Measurements from ENCODE around the gene NHLRC4. TPM values are rescaled to one million over a fixed set of nuclear protein-coding genes. Genes with fewer than 3 reads are reported as not detected.

Gene NHLRC4, protein sequence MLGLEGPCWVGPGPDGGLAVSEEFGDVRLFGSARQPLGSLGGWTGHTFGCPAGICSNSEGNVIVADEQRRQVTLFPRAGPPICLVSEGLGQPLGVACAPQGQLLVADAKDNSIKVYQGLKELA
- polyA plus RNA-seq (2012; ENCODE audit: low read depth, missing spikeins), result 0.85 TPM

DNA sequence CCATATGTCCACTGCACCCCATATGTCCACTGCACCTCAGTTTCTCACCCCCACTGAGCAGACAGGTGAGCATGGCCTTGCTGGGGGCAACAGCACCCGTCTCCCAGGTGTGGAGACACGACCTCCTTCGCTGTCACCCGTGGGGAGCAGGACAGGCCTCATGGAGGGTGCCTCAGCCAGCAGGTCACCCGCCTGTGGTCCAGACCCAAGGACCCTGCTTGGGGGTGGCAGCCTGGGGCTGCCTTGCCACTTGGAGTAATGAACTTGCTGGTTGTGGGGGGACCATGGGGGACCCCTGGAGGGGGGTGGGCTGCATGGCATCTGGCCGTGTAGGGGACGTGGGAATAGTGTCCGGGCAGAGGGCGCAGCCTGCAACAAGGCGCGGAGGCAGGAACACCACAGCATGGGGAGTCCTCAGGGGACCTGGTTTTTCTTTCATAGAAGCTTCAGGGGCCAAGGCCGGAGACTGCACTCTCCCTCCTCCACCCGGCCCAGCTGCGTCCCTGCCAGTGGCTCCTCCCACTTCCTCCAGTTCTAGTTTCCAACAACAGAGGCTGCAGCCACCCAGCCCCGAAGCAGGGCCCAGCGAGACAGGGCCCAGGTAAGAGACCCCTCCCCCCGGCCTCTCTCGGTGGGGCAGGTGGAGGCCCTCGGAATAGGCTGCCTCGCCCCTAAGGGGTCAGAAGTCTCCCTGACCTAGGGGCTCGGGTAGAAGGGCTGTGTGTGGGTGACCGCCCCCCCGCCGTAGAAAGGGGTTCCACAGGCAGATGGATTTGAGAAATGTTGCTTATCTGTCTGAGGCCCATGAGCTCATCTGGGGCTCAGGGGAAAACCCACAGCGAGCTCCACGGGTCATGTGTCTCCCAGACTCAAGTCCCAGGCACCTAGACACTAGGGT lies at the start of gene NHLRC4:
TSS of gene NHLRC4 (plus strand) at position 531 of the 898 bp plus-strand sequence. CDS start 1,043 bp downstream, outside the sequence.
- TF ChIP-seq PAX5 (IDR thresholded peaks at IDR 0.05; ENCODE audit: insufficient read depth, low read length, severe bottlenecking), result no peak
- 0 out of 2 replicates have a peak, but pooled peaks have one; percentile 16 for TF ChIP-seq POLR2A (IDR thresholded peaks at IDR 0.05; ENCODE audit: low read depth, low read length)
- no peak for TF ChIP-seq POU2F2 (IDR thresholded peaks at IDR 0.05; ENCODE audit: low read depth, low read length)
- peak; percentile 65 for TF ChIP-seq SPI1 (IDR thresholded peaks at IDR 0.05; ENCODE audit: low read depth, low read length)
- TF ChIP-seq POLR2AphosphoS5 (IDR thresholded peaks at IDR 0.05; ENCODE audit: low read depth, low read length), result no peak
- TF ChIP-seq TAF1 (IDR thresholded peaks at IDR 0.05; ENCODE audit: low read depth, low read length), result 0 out of 2 replicates have a peak, but pooled peaks have one; percentile 30
- DNase-seq (ENCODE audit: insufficient read length, low spot score) (peak; percentile 97), FAIRE-seq (peak; percentile 94)

DNA sequence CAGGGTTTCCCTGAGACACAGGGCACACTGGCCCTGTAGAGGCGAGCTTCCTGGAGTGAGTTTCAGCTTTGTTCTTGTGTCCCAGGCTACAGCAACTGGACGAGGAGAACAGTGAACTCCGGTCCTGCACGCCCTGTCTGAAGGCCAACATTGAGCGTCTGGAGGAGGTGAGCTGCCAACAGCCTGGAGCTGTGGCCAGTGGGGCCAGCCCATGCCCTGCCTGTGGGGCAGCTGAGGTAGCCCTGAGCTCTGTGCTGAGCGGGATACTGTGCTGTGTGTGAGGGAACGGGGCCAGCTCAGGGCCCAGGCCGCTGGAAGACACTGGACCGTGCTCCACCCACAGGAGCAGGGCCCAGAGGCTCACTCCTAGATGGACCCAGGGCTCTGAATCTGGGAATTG lies 47.9 kb upstream of the NHLRC4 start:
- FAIRE-seq, result no peak
- TF ChIP-seq POU2F2 (IDR thresholded peaks at IDR 0.05; ENCODE audit: low read depth, low read length) (no peak), TAF1 (IDR thresholded peaks at IDR 0.05; ENCODE audit: low read depth, low read length) (no peak), POLR2A (IDR thresholded peaks at IDR 0.05; ENCODE audit: low read depth, low read length) (no peak), POLR2AphosphoS5 (IDR thresholded peaks at IDR 0.05; ENCODE audit: low read depth, low read length) (no peak), PAX5 (IDR thresholded peaks at IDR 0.05; ENCODE audit: insufficient read depth, low read length, severe bottlenecking) (no peak), SPI1 (IDR thresholded peaks at IDR 0.05; ENCODE audit: low read depth, low read length) (no peak)
- no peak for DNase-seq (ENCODE audit: insufficient read length, low spot score)

DNA sequence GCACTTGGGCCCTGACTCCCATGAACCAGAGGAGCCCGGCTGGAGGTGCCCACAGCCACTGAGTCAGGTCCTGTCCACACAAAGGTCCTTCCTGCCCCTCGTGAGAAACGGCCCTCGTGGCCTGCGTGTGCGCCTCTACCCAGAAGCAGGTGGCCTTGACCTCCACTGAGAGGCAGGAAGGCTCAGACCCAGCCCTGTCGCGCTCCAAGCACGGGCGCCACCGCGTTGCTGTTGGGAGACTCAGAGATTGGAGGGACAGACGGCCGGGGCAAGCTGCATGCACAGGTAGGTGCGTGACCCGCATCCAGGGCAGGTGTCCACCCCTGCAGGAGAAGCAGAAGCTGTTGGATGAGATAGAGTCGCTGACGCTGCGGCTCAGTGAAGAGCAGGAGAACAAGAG lies 47.4 kb upstream of the NHLRC4 start:
- no peak for TF ChIP-seq POLR2A (IDR thresholded peaks at IDR 0.05; ENCODE audit: low read depth, low read length)
- TF ChIP-seq PAX5 (IDR thresholded peaks at IDR 0.05; ENCODE audit: insufficient read depth, low read length, severe bottlenecking), result no peak
- TF ChIP-seq POU2F2 (IDR thresholded peaks at IDR 0.05; ENCODE audit: low read depth, low read length), result no peak
- TF ChIP-seq POLR2AphosphoS5 (IDR thresholded peaks at IDR 0.05; ENCODE audit: low read depth, low read length), result no peak
- no peak for TF ChIP-seq SPI1 (IDR thresholded peaks at IDR 0.05; ENCODE audit: low read depth, low read length)
- no peak for TF ChIP-seq TAF1 (IDR thresholded peaks at IDR 0.05; ENCODE audit: low read depth, low read length)
- FAIRE-seq (no peak), DNase-seq (ENCODE audit: insufficient read length, low spot score) (no peak)

DNA sequence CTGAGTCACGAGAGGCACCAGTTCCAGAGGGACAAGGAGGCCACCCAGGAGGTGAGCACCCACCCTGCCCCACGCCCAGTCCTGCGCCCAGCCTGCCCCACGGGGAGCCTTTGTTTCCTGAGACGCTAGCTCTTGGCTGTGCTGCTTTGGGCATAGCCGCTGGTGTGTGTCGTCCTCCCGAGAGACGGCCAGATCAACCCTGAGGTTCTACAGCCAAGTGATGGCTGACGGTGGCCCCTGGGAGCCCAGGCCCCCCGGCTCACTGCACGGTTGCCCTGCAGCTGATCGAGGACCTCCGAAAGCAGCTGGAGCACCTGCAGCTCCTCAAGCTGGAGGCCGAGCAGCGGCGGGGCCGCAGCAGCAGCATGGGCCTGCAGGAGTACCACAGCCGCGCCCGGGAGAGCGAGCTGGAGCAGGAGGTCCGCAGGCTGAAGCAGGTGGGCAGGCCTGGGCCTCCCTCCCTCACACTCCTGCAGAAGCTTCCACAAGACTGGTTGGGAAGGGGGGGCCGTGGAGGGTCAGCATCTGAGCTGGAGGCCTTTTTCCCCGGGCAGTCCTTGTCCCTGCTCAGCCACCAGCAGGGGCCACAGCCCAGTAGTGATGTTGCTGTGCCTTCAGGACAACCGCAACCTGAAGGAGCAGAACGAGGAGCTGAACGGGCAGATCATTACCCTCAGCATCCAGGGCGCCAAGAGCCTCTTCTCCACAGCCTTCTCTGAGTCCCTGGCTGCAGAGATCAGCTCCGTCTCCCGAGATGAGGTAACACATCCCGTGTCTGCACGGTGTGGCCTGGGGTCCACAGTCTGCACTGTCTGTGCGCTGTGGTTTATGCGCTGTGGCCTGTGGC lies 46.7 kb upstream of the NHLRC4 start:
- DNase-seq (ENCODE audit: insufficient read length, low spot score) (no peak), FAIRE-seq (no peak)
- no peak for TF ChIP-seq POU2F2 (IDR thresholded peaks at IDR 0.05; ENCODE audit: low read depth, low read length)
- no peak for TF ChIP-seq TAF1 (IDR thresholded peaks at IDR 0.05; ENCODE audit: low read depth, low read length)
- TF ChIP-seq SPI1 (IDR thresholded peaks at IDR 0.05; ENCODE audit: low read depth, low read length), result no peak
- no peak for TF ChIP-seq PAX5 (IDR thresholded peaks at IDR 0.05; ENCODE audit: insufficient read depth, low read length, severe bottlenecking)
- no peak for TF ChIP-seq POLR2A (IDR thresholded peaks at IDR 0.05; ENCODE audit: low read depth, low read length)
- no peak for TF ChIP-seq POLR2AphosphoS5 (IDR thresholded peaks at IDR 0.05; ENCODE audit: low read depth, low read length)

DNA sequence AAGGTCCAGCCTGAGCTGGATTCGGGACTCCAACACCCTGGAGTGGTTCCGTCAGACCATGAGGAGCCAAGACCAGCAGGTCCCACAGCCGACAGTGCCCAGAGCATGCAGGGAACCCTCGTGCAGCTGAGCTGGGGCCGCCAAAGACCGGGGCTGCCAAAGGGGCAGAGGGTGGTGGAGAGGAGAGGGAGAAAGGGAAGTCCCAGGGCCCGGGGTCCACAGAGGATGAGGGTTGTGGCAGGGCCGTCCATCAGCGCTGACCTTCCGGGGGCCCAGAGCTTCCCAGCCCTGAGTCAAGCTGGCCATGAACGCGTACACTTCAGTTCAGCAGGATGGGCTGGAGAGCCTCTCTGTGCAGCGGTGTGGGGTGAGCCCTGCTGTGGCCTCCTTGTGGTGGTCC lies 46.0 kb upstream of the NHLRC4 start:
- DNase-seq (ENCODE audit: insufficient read length, low spot score) (no peak), FAIRE-seq (no peak)
- no peak for TF ChIP-seq POLR2A (IDR thresholded peaks at IDR 0.05; ENCODE audit: low read depth, low read length)
- TF ChIP-seq SPI1 (IDR thresholded peaks at IDR 0.05; ENCODE audit: low read depth, low read length), result no peak
- no peak for TF ChIP-seq TAF1 (IDR thresholded peaks at IDR 0.05; ENCODE audit: low read depth, low read length)
- TF ChIP-seq POLR2AphosphoS5 (IDR thresholded peaks at IDR 0.05; ENCODE audit: low read depth, low read length), result no peak
- TF ChIP-seq PAX5 (IDR thresholded peaks at IDR 0.05; ENCODE audit: insufficient read depth, low read length, severe bottlenecking), result no peak
- TF ChIP-seq POU2F2 (IDR thresholded peaks at IDR 0.05; ENCODE audit: low read depth, low read length), result no peak

DNA sequence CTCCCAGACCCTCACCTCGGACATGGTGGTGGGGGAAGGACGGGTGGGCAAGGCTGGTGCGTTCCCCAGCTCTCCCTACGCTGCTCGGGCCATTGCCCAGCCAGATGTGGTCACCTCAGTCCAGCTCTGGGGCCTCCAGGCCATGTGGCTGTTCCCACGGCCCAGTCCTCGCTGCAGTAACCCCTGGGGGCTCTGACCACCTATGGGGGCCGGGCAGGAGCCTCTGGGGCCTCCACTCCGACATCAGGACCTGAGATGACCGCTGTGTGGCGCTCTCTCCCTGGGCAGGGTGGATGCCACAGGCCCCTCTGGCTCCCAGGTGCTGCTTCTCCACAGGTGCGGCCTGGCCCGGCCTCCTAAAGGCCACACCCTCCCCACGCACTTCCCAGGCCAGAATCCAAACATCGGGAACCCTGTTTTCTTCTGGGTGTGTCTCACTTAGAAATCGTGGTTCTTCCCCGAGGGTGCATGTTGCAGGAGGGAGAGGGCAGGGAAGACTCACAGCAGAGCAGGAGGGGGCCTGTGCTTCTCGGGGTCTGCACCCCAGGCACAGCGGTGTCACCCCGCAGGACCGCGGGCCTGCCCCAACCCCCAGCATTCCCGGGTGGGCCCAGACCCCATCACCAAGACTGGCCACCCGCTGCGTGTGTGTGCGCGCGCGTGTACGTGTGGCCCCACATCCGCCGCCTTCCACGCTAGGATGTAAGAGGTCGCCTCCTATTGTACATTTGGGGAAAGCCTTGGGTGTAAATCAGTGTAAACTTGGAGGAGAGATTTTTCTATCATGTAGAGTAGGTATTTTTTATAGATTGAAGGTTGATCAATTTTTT lies 45.2 kb upstream of the NHLRC4 start:
- TF ChIP-seq TAF1 (IDR thresholded peaks at IDR 0.05; ENCODE audit: low read depth, low read length) (no peak), POU2F2 (IDR thresholded peaks at IDR 0.05; ENCODE audit: low read depth, low read length) (no peak), POLR2A (IDR thresholded peaks at IDR 0.05; ENCODE audit: low read depth, low read length) (no peak), POLR2AphosphoS5 (IDR thresholded peaks at IDR 0.05; ENCODE audit: low read depth, low read length) (no peak), PAX5 (IDR thresholded peaks at IDR 0.05; ENCODE audit: insufficient read depth, low read length, severe bottlenecking) (no peak), SPI1 (IDR thresholded peaks at IDR 0.05; ENCODE audit: low read depth, low read length) (no peak)
- no peak for FAIRE-seq

DNA sequence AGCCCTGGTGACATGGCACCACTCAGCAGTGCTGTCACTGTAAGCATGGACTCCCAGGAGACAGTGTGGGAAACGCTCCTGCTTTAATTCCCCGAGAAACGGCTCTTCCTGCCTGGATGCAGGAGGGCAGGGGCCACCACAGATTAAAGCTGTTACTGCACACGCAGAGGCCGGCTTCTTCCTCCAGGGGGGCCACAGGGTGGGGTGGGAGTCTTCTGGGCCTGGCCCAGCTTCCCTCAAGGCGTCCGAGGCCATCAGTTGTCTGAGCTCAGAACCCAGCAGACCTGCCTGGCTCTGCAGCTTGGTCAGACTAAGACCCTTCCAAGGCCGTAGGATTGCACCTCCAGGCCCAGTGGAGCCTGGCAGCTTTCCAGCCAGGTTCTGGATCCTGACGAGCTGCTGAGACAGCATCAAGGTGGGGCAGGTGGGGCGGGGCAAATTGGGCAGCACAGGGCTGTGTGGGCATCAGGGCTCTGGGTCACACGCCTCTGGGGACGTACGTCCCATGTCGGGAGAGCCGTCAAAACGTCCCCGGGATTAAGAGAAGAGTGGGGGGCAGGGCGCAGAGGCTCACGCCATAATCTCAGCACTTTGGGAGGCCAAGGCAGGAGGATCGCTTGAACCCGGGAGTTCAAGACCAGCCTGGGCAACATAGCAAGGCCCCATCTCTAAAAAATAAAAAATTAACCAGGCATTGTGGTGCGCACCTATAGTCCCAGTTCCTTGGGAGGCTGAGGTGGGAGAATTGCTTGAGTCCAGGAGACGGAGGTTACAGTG lies 44.3 kb upstream of the NHLRC4 start:
- DNase-seq (ENCODE audit: insufficient read length, low spot score) (no peak), FAIRE-seq (no peak)
- TF ChIP-seq POU2F2 (IDR thresholded peaks at IDR 0.05; ENCODE audit: low read depth, low read length), result no peak
- TF ChIP-seq SPI1 (IDR thresholded peaks at IDR 0.05; ENCODE audit: low read depth, low read length), result no peak
- no peak for TF ChIP-seq POLR2A (IDR thresholded peaks at IDR 0.05; ENCODE audit: low read depth, low read length)
- no peak for TF ChIP-seq PAX5 (IDR thresholded peaks at IDR 0.05; ENCODE audit: insufficient read depth, low read length, severe bottlenecking)
- no peak for TF ChIP-seq TAF1 (IDR thresholded peaks at IDR 0.05; ENCODE audit: low read depth, low read length)
- no peak for TF ChIP-seq POLR2AphosphoS5 (IDR thresholded peaks at IDR 0.05; ENCODE audit: low read depth, low read length)

More for the DNA sequence above, 45.2 kb upstream of the NHLRC4 start:
- no peak for DNase-seq (ENCODE audit: insufficient read length, low spot score)
